NK-92 treated with Interleukin-12 subunit alpha and Interleukin-12 subunit beta, amount 100 ng/mL, for 24 hours (cell line): ENCODE measurements around the gene ZNF668.

Experiments
- DNase-seq: peaks from one replicate; lab custom pipeline; 2025; lab: John Stamatoyannopoulos, UW

The ZNF668 gene

DNA sequence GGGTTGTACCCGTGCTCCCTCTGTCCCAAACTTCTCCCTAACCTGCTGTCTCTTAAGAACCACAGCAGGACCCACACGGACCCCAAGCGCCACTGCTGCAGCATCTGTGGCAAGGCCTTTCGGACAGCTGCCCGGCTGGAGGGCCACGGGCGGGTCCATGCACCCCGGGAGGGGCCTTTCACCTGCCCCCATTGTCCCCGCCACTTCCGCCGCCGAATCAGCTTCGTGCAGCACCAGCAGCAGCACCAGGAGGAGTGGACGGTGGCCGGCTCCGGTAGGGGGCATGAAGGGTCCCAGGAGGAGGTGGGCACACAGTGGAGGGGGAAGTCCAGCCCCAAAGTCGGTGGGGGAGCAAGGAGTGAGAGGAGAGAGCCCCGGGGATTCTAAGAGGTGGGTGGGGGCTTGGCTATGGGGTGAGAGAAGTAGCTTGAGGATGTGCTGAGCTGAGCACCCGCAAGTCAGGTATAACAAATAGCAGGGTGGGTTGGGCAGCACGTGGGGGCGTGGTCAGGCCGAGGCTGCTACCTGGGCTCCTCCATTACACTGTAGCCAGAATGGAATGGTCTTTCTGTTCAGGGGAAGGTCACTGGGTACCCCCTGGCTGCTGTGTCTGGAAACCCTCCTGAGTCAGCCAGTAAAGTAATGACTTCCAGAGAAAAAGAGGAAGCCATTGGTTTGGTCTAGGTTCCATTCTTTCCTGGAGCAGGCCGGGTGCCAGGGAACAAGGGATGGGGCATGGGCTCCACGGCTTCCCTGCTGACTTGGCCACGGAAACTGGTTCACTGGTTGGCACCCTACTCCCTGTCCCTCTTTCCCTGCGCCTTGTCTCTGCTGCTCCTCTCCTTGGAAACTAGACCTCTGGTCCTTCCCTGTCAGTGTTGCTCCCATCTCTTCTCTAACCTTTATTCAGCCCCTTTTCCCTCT lies 7.7 kb upstream of the ZNF668 start:
- no peak for DNase-seq

GRCh38 chr16:31080756-31081419 lies 6.8 kb upstream of the ZNF668 start:
- no peak for DNase-seq

GRCh38 chr16:31080035-31080629 lies 6.1 kb upstream of the ZNF668 start:
- DNase-seq = no peak

DNA sequence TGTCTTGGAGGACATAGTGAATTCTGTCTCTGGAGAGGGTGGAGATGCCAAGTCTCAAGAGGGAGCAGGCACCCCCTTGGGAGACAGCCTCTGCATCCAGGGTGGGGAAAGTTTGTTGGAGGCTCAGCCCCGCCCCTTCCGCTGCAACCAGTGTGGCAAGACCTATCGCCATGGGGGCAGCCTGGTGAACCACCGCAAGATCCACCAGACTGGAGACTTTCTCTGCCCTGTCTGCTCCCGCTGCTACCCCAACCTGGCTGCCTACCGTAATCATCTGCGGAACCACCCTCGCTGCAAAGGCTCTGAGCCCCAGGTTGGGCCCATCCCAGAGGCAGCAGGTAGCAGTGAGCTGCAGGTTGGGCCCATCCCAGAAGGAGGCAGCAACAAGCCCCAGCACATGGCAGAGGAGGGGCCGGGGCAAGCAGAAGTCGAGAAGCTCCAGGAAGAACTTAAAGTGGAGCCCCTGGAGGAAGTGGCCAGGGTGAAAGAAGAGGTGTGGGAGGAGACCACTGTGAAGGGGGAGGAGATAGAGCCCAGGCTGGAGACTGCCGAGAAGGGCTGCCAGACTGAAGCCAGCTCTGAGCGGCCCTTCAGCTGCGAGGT lies 5.4 kb upstream of the ZNF668 start:
- no peak for DNase-seq

DNA sequence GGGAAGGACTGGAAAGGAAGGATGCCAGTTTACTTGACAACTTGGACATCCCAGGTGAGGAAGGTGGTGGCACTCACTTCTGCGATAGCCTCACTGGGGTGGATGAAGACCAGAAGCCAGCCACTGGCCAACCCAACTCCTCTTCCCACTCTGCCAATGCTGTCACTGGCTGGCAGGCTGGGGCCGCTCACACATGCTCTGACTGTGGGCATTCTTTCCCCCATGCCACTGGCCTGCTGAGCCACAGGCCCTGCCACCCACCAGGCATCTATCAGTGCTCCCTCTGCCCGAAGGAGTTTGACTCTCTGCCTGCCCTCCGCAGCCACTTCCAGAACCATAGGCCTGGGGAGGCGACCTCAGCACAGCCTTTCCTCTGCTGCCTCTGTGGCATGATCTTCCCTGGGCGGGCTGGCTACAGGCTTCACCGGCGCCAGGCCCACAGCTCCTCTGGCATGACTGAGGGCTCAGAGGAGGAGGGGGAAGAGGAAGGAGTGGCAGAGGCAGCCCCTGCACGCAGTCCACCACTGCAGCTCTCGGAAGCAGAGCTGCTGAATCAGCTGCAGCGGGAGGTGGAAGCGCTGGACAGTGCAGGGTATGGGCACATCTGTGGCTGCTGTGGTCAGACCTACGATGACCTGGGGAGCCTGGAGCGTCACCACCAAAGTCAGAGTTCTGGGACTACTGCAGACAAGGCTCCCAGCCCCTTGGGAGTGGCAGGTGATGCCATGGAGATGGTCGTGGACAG lies 4.7 kb upstream of the ZNF668 start:
- DNase-seq = no peak

- DNase-seq = no peak
These were observed 3.8 kb upstream of the ZNF668 start for GRCh38 chr16:31077592-31078396.

DNA sequence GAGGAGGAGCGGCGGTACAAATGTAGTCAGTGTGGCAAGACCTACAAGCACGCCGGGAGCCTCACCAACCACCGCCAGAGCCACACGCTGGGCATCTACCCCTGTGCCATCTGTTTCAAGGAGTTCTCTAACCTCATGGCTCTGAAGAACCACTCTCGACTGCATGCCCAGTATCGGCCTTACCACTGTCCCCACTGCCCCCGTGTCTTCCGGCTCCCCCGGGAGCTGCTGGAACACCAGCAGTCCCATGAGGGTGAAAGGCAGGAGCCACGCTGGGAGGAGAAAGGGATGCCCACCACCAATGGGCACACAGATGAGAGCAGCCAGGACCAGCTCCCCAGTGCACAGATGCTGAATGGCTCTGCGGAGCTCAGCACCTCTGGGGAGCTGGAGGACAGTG lies 3.0 kb upstream of the ZNF668 start:
- no peak for DNase-seq

DNA sequence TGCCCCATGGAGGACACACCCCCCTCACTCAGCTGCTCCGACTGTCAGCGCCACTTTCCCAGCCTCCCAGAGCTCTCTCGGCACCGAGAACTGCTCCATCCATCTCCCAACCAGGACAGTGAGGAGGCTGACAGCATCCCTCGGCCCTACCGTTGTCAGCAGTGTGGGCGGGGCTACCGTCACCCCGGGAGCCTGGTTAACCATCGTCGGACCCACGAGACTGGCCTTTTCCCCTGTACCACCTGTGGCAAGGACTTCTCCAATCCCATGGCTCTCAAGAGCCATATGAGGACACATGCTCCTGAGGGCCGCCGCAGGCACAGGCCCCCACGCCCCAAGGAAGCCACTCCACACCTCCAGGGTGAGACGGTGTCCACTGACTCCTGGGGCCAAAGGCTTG lies 2.3 kb upstream of the ZNF668 start:
- DNase-seq = no peak

- no peak for DNase-seq
These were observed 759 bp upstream of the ZNF668 start for GRCh38 chr16:31074814-31075183.

GRCh38 chr16:31073142-31073969 lies 684 bp downstream of the ZNF668 start:
- DNase-seq = peak; percentile 87

- no peak for DNase-seq
These were observed 1.4 kb downstream of the ZNF668 start for GRCh38 chr16:31072540-31073141.

DNA sequence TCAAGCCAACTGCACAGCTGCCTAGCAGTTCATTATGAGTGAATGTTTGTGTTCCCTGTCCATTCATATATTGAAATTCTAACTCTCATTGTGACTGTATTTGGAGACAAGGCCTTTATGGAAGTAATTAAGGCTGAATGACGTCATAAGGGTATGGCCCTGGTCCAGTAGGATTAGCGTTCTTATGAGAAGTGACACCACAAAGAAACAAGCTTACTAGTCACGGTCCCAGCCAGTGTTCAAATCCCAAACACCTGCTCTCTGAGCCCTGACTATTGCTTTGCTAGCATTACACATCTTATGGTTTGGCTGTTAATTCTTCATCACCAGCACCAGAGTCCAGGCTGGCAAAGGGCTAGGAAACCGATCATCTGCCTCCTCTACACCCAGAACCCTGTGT lies 2.2 kb downstream of the ZNF668 start:
- no peak for DNase-seq

DNA sequence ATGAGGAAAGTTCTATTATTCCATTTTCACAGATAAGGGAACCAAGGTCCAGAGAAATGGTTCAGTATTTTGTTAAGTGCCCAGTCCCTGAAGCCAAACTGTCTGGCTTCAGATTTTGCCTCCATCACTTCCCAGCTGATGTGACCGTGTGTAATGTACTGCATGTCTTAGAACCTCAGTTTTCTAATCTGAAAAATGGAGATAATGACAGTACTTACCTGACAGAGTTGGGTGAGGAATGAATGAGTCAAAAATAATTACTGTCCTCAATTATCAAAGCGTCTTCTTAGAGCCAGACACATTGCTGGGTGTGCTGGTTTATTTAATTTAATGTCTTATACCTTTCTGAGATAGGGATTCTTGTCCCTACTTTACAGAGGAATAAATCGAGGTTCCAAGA lies 6.7 kb downstream of the ZNF668 start:
- no peak for DNase-seq

GRCh38 chr16:31064882-31065461 lies 9.1 kb downstream of the ZNF668 start:
- DNase-seq = no peak

DNA sequence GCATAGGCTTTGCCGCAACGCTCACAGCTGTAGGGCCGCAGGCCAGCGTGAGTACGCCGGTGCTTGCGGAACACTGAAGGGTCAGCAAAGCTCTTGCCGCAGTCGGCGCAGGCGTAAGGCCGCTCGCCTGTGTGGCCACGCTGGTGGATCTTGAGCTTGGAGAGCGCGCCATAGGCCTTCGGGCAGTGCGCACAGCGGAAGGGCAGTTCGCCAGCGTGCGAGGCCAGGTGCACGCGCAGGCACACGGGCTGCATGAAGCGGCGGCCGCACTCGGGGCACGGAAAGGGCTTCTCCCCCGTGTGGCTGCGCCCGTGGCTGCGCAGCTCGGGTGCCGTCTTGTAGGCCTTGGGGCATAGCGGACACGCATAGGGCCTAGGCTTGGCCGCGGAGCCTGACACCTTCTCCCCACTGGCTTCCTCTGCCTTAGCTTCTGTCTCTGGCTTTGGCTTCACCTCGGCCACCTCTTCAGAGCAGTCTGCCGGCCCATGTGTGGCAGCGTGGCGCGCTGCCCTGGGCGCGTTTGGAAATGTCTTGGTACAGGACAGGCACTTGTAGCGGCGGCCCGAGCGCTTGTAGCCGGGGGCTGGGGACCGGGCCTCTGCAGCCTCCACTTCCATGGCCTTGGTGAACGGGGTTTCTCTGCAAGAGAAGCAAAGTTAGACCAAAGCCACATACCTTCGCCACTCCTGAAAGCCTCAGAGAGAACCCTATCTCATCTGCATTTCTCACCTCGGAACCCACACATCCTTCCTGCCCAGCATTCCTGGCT lies 10.0 kb downstream of the ZNF668 start:
- DNase-seq = no peak

DNA sequence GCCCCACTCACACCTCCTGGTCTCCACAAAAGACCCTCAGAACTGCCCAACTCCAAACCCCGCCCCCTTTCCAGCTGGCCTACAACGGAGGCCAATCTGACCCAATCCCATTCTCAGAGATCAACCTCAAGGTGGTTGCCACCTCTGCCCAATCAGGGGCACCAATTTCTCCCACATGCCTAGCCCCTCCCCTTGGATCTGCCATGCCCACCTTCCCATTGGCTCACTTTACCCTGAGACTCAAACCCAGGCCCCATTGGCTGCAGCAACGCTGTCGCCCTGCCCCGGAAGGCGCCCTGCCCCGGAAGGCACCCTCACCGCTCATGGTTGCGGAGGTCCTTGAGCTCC lies 10.6 kb downstream of the ZNF668 start:
- no peak for DNase-seq

DNA sequence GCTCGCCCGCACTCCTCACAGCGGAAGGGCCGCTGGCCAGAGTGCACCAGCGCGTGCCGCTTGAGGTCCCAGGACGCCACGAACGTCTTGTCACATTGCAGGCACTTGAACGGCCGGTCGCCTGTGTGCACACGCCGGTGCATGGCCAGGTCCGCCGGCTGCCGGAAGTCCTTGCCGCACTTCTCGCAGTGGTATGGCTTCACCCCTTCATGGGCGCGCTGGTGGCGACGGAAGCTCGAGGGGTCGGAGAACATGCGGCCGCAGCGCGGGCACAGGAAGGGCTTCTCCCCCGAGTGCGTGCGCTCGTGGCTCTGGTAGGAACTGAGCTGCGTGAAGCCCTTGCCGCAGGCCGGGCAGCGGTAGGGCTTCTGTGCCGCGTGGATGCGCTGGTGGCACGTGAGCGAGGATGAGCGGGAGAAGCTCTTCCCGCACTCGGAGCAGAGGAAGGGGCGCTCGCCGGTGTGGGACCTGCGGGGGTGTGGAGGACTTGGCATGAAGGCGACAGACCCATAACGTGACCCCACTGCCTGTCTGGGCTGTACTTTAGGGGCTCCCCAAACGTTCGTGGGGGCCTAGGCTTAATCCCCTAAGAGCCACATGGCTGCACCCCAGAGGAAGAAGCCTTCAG lies 12.1 kb downstream of the ZNF668 start:
- DNase-seq = no peak

- DNase-seq = no peak
These were observed 12.8 kb downstream of the ZNF668 start for GRCh38 chr16:31061126-31061812.
